ENCODE data around the gene FMN2. TPM values are rescaled to one million over a fixed set of nuclear protein-coding genes. Genes with fewer than 3 reads are reported as not detected.

FMN2 gene
- total and polyA plus RNA-seq, 9 donors, result 0.60 to 10.1 (median 2.5) TPM

- WGBS, 3 donors, result 40 to 47% (median 45%) methylated on average over 3 of the region's 3 CpGs
- TF ChIP-seq EP300 (IDR thresholded peaks at IDR 0.05) (no peak), POLR2A (IDR thresholded peaks at IDR 0.05) (no peak), CTCF (IDR thresholded peaks at IDR 0.05) (no peak)
- no peak overlapping the region for H3K27ac ChIP-seq
- no peaks in the 10 kb centered on the region for H3K27me3 ChIP-seq
- H3K4me1 ChIP-seq (ENCODE audit: insufficient read depth), result no peaks in the 10 kb centered on the region
- H3K4me3 ChIP-seq, result no peak overlapping the region
- intact Hi-C loops (cut with DNase I), result loop anchor here in 2 of 4 donors (5.0 kb wide), 1 partner anchor 499 kb away; no protein-coding TSS in a partner anchor
- no peaks in the 10 kb centered on the region for H3K36me3 ChIP-seq
- no peaks in the 10 kb centered on the region for H3K9me3 ChIP-seq
- DNase-seq, result no peak
Measured at GRCh38 chr1:240193679-240194078, 102.0 kb downstream of the FMN2 start.

DNA sequence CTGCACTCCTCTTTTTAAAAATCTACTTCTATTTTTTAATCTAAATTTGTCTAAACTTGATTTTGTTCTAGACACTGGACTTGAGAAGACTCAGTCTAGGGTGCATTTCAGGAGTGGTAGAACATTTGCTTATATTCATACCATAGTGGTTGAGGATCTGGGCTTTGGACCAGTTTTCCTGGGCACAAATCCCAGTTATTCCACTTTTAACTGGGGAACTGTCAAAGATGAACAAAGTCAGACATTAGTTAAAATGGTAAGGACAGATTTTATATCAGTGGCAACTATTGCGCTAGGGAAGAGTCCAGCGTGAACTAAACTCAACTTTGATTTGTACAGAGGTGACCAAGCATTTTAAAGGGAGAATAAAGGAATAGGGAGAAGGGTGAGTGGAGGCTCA, 102.4 kb downstream of the FMN2 start:
- Histone ChIP-seq H3K36me3 (no peaks in the 10 kb centered on the region), H3K9me3 (no peaks in the 10 kb centered on the region), H3K27me3 (no peaks in the 10 kb centered on the region), H3K4me1 (ENCODE audit: insufficient read depth) (no peaks in the 10 kb centered on the region), H3K4me3 (no peak overlapping the region), H3K27ac (no peak overlapping the region)
- 61 to 66% (median 65%) methylated on average over 2 of the region's 2 CpGs for WGBS, 3 donors
- intact Hi-C loops (cut with DNase I), result loop anchor here in 2 of 4 donors (5.0 kb wide), 1 partner anchor 498 kb away; no protein-coding TSS in a partner anchor
- TF ChIP-seq CTCF (IDR thresholded peaks at IDR 0.05) (no peak), POLR2A (IDR thresholded peaks at IDR 0.05) (no peak), EP300 (IDR thresholded peaks at IDR 0.05) (no peak)
- DNase-seq, result peak in 1 of 5 donors; percentile 21

- H3K27ac ChIP-seq, result no peak overlapping the region
- no peaks in the 10 kb centered on the region for H3K9me3 ChIP-seq
- H3K27me3 ChIP-seq, result no peaks in the 10 kb centered on the region
- no peak overlapping the region for H3K4me3 ChIP-seq
- intact Hi-C loops (cut with DNase I), result no loop called here
- 61 to 87% (median 81%) methylated on average over 4 of the region's 4 CpGs for WGBS, 3 donors
- no peak for DNase-seq
- TF ChIP-seq CTCF (IDR thresholded peaks at IDR 0.05), result no peak
- TF ChIP-seq POLR2A (IDR thresholded peaks at IDR 0.05), result no peak
- no peak for TF ChIP-seq EP300 (IDR thresholded peaks at IDR 0.05)
- H3K4me1 ChIP-seq (ENCODE audit: insufficient read depth), result no peaks in the 10 kb centered on the region
- no peaks in the 10 kb centered on the region for H3K36me3 ChIP-seq
Measured at GRCh38 chr1:240198376-240198775, 106.7 kb downstream of the FMN2 start.

DNA sequence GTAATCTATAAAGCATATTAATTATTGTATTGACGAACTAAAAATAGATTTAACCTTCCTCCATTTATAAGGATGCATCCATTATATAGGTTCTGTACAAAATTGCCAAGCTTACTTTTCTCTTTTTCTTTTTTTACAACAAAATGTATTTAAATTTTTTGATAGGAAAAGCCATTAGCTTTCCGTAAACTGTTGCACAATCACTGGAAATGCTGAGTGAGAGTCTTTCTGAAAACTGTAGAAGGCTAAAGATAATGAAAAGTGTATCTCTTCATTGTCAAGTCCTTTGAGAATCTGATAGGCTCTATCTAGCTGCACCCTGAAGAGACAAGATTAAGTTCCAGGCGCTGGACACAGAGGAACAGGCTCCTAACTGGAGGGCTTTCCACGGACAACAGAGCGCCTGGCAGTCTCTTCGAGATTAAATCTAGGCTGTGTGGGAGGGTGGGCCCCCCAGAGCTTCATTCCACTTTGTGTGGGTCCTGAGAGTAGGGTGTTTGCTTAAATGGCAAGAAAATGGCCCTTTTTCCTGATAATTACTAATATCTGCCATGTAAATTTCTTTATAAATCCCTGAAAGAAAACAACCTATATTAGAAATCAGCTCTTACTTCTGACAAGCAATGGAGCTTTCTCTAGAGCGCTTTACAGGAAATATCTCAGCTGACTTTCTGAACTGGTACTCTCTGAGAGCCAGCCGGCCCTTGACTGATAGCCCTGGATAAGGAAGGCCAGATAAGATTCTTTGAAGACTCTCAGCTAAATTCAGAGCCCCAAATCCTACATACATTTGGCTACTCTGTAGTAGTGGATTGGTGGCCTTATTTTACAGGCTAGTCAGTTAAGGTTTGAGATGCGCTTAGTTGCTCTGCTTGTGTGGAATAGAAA, 108.3 kb downstream of the FMN2 start:
- Histone ChIP-seq H3K9me3 (no peaks in the 10 kb centered on the region), H3K27ac (no peak overlapping the region), H3K36me3 (no peaks in the 10 kb centered on the region), H3K4me1 (ENCODE audit: insufficient read depth) (no peaks in the 10 kb centered on the region), H3K4me3 (no peak overlapping the region), H3K27me3 (no peaks in the 10 kb centered on the region)
- WGBS, 3 donors, result 55 to 64% (median 58%) methylated on average over 9 of the region's 9 CpGs
- TF ChIP-seq EP300 (IDR thresholded peaks at IDR 0.05) (no peak), POLR2A (IDR thresholded peaks at IDR 0.05) (no peak), CTCF (IDR thresholded peaks at IDR 0.05) (no peak)
- no peak for DNase-seq
- intact Hi-C loops (cut with DNase I), result no loop called here
